Astrocyte (in vitro differentiated cells and primary cell): ENCODE data around the gene FKBP1A. TPM values are rescaled to one million over a fixed set of nuclear protein-coding genes. Genes with fewer than 3 reads are reported as not detected.

Experiments
- DNase-seq: peaks from one replicate; pipeline ENCODE4 v3.0.0-alpha.2; 2010; ENCODE audit warnings: low read depth
- FAIRE-seq: peaks from 2 replicates; lab custom pipeline; 2011; peaks lifted over from hg19 to GRCh38; lab: Jason Lieb, UNC
- H2AFZ ChIP-seq: 2 replicates; pipeline ENCODE4 v1.6.0; 2012; ENCODE audit warnings: low read depth, low read length, inconsistent platforms
- H3K27ac ChIP-seq: 2 replicates; pipeline ENCODE4 v1.5.1; 2011; ENCODE audit warnings: low read depth, low read length, inconsistent platforms
- H3K27me3 ChIP-seq: 2 replicates; pipeline ENCODE4 v1.6.0; 2011; ENCODE audit warnings: low read length, inconsistent platforms; ENCODE audit not compliant: insufficient read depth
- H3K36me3 ChIP-seq: 2 replicates; pipeline ENCODE4 v1.5.1; 2011; ENCODE audit warnings: low read length, inconsistent platforms; ENCODE audit not compliant: insufficient read depth
- H3K4me1 ChIP-seq: 2 replicates; pipeline ENCODE4 v1.5.1; 2011; ENCODE audit warnings: low read length, inconsistent platforms; ENCODE audit not compliant: insufficient read depth
- H3K4me2 ChIP-seq: 2 replicates; pipeline ENCODE4 v1.6.0; 2012; ENCODE audit warnings: low read length, inconsistent platforms
- H3K4me3 ChIP-seq: 2 replicates; pipeline ENCODE4 v1.5.1; 2011; ENCODE audit warnings: low read depth, mild to moderate bottlenecking, low read length, inconsistent platforms; ENCODE audit not compliant: insufficient read depth
- H3K79me2 ChIP-seq: 2 replicates; pipeline ENCODE4 v1.6.0; 2012; ENCODE audit warnings: mild to moderate bottlenecking, low read length, inconsistent platforms; ENCODE audit not compliant: insufficient read depth
- H3K9ac ChIP-seq: 2 replicates; pipeline ENCODE4 v1.6.0; 2012; ENCODE audit warnings: mild to moderate bottlenecking, low read length, inconsistent platforms
- H3K9me3 ChIP-seq: 2 replicates; pipeline ENCODE4 v1.5.1; 2012; ENCODE audit warnings: low read depth, mild to moderate bottlenecking, low read length, inconsistent platforms; ENCODE audit not compliant: insufficient read depth
- H4K20me1 ChIP-seq: 2 replicates; pipeline ENCODE4 v1.6.0; 2012; ENCODE audit warnings: low read length, inconsistent platforms; ENCODE audit not compliant: insufficient read depth
- H3K27ac Mint-ChIP-seq: one replicate; pipeline ENCODE4 v1.8.0; 2021; ENCODE audit warnings: mild to moderate bottlenecking, mixed read lengths; ENCODE audit not compliant: unreplicated experiment
- H3K27me3 Mint-ChIP-seq: one replicate; pipeline ENCODE4 v1.8.0; 2021; ENCODE audit warnings: low read depth, mixed read lengths; ENCODE audit not compliant: unreplicated experiment
- H3K36me3 Mint-ChIP-seq: one replicate; pipeline ENCODE4 v1.8.0; 2021; ENCODE audit warnings: low read depth, mixed read lengths; ENCODE audit not compliant: unreplicated experiment
- H3K4me1 Mint-ChIP-seq: one replicate; pipeline ENCODE4 v1.8.0; 2021; ENCODE audit warnings: low read depth, mixed read lengths; ENCODE audit not compliant: unreplicated experiment
- H3K4me3 Mint-ChIP-seq: one replicate; pipeline ENCODE4 v1.8.0; 2021; ENCODE audit warnings: mild to moderate bottlenecking, moderate library complexity, mixed read lengths; ENCODE audit not compliant: unreplicated experiment
- H3K9me3 Mint-ChIP-seq: one replicate; pipeline ENCODE4 v1.8.0; 2021; ENCODE audit warnings: mild to moderate bottlenecking, mixed read lengths; ENCODE audit not compliant: unreplicated experiment
- EZH2 ChIP-seq: IDR thresholded peaks from 2 replicates; pipeline ENCODE4 v1.6.1; 2012; ENCODE audit warnings: mild to moderate bottlenecking, low read length, inconsistent platforms; ENCODE audit not compliant: insufficient read depth
- total RNA-seq: library from RNA; stranded (reverse); gene quantifications from 2 replicates; pipeline ENCODE4 v1.2.1, GENCODE V29; 2021
- TF ChIP-seq, protein P1 (sequence below): IDR thresholded peaks from 2 replicates; pipeline ENCODE4 v1.5.1; 2011; ENCODE audit warnings: low read depth, mild to moderate bottlenecking, inconsistent platforms, low read length, moderate library complexity; ENCODE audit not compliant: insufficient read depth

Gene FKBP1A
- total RNA-seq, 1 donor from 2014 or later, result 379 TPM

DNA sequence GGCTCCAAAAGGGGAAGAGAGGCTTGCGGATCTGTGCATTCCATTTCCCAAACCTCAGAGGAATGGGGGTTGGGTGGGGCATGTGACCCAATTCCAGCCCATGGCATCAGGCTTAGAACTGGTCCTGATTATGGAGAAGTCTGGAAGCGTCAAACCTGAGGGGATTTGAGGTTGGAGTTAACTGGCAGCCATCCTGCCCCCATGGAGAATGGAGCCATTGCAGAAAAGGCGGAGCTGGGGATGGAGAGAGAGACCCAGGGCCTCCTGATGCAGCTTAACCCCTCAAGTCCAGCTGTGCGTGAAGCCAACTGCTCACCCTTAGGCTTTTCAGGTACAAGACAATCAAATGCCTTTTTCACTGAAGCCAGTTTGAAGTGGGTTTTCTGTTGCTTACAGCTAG lies 54.1 kb downstream of the FKBP1A start:
- FAIRE-seq, result no peak
- Histone ChIP-seq H3K27ac (no peak overlapping the region), H3K36me3 (no peaks in the 10 kb centered on the region), H4K20me1 (peaks cover 31% of the 10 kb centered on the region), H3K9me3 (no peaks in the 10 kb centered on the region), H3K9ac (no peak overlapping the region), H3K27me3 (no peaks in the 10 kb centered on the region), H2AFZ (no peak overlapping the region), H3K4me1 (peaks cover 21% of the 10 kb centered on the region), H3K4me3 (no peak overlapping the region), H3K4me2 (no peak overlapping the region), H3K79me2 (no peaks in the 10 kb centered on the region)
- no peak for DNase-seq
- no peaks in the 10 kb centered on the region for H3K36me3 Mint-ChIP-seq
- no peaks in the 10 kb centered on the region for H3K9me3 Mint-ChIP-seq
- no peak overlapping the region for H3K4me3 Mint-ChIP-seq
- peaks cover 11% of the 10 kb centered on the region for H3K4me1 Mint-ChIP-seq
- H3K27me3 Mint-ChIP-seq, result no peaks in the 10 kb centered on the region
- TF ChIP-seq, protein P1, sequence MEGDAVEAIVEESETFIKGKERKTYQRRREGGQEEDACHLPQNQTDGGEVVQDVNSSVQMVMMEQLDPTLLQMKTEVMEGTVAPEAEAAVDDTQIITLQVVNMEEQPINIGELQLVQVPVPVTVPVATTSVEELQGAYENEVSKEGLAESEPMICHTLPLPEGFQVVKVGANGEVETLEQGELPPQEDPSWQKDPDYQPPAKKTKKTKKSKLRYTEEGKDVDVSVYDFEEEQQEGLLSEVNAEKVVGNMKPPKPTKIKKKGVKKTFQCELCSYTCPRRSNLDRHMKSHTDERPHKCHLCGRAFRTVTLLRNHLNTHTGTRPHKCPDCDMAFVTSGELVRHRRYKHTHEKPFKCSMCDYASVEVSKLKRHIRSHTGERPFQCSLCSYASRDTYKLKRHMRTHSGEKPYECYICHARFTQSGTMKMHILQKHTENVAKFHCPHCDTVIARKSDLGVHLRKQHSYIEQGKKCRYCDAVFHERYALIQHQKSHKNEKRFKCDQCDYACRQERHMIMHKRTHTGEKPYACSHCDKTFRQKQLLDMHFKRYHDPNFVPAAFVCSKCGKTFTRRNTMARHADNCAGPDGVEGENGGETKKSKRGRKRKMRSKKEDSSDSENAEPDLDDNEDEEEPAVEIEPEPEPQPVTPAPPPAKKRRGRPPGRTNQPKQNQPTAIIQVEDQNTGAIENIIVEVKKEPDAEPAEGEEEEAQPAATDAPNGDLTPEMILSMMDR, result no peak
- no peak overlapping the region for H3K27ac Mint-ChIP-seq

DNA sequence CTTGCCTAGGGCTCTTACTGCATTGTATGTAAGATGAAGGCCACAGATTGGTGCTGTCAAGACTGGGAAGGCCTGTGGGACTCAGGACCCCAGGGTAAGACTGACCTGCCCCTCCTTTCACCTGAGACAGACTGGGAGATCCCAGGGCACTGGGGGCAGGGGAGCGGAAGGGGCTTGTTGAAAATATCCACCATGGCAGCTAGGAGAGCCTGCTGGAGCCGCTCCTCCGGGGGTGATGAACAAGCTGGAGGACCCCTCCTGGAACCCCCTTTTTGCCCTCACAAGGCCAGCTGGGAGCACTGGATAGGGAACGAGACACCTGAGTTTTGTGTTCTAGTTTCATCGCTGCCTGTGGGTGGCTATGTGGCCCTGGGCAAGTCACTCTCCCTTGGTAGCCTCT lies 54.8 kb downstream of the FKBP1A start:
- H3K36me3 Mint-ChIP-seq, result peaks cover 4% of the 10 kb centered on the region
- Histone ChIP-seq H3K9me3 (no peaks in the 10 kb centered on the region), H3K27ac (no peak overlapping the region), H3K4me3 (no peak overlapping the region), H4K20me1 (peaks cover 31% of the 10 kb centered on the region), H3K79me2 (no peaks in the 10 kb centered on the region), H3K27me3 (no peaks in the 10 kb centered on the region), H3K36me3 (no peaks in the 10 kb centered on the region), H3K9ac (no peak overlapping the region), H3K4me2 (no peak overlapping the region), H2AFZ (no peak overlapping the region), H3K4me1 (peaks cover 14% of the 10 kb centered on the region)
- no peaks in the 10 kb centered on the region for H3K9me3 Mint-ChIP-seq
- H3K27me3 Mint-ChIP-seq, result no peaks in the 10 kb centered on the region
- H3K4me1 Mint-ChIP-seq, result peaks cover 10% of the 10 kb centered on the region
- FAIRE-seq (no peak), DNase-seq (no peak)
- H3K4me3 Mint-ChIP-seq, result no peak overlapping the region
- H3K27ac Mint-ChIP-seq, result no peak overlapping the region
- TF ChIP-seq, protein P1, result no peak
- no peak for TF ChIP-seq EZH2

DNA sequence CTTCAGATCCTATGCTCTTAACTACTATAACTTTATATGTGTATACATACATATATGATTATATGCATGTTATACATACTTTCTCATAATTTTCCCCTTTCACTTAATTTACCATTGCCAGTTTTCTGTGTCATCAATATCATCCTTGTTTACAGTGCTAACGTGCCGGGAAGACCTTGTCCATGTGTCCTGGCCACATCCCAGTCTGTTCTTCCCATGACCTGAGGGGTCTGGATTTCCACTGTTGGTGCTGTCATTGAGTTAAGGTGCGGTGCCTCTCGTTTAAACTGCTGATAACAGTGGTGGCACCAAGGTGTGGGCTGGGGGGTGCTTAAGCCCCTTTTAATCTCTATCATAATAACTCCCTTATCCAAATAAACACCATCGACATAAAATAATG lies 55.4 kb downstream of the FKBP1A start:
- Histone ChIP-seq H4K20me1 (peaks cover 35% of the 10 kb centered on the region), H3K36me3 (no peaks in the 10 kb centered on the region), H3K79me2 (peaks cover 5% of the 10 kb centered on the region), H3K4me1 (peaks cover 14% of the 10 kb centered on the region), H3K9ac (no peak overlapping the region), H3K4me3 (no peak overlapping the region), H3K4me2 (no peak overlapping the region), H3K9me3 (no peaks in the 10 kb centered on the region), H2AFZ (no peak overlapping the region), H3K27me3 (no peaks in the 10 kb centered on the region), H3K27ac (no peak overlapping the region)
- Mint-ChIP-seq H3K27ac (no peak overlapping the region), H3K4me3 (no peak overlapping the region), H3K9me3 (no peaks in the 10 kb centered on the region), H3K4me1 (peaks cover 8% of the 10 kb centered on the region), H3K27me3 (no peaks in the 10 kb centered on the region), H3K36me3 (peaks cover 4% of the 10 kb centered on the region)
- FAIRE-seq, result no peak
- no peak for DNase-seq
- TF ChIP-seq, protein P1, result no peak
- no peak for TF ChIP-seq EZH2
